Neural cell (in vitro differentiated cells): ENCODE results near the gene RGS3. TPM values are rescaled to one million over a fixed set of nuclear protein-coding genes. Genes with fewer than 3 reads are reported as not detected.

Experiments
- H2AFZ ChIP-seq: fragments of 200-600, 300-800 bp; sonication (generic), shearing (Covaris generic); 2 replicates; pipeline ENCODE4 v1.6.0; 2014; ENCODE audit warnings: low read depth, mild to moderate bottlenecking, antibody characterized with exemption, low read length, moderate library complexity
- H3F3A ChIP-seq: fragments of 200-600 bp; shearing (Covaris generic); 2 replicates; pipeline ENCODE4 v1.6.1; 2016; ENCODE audit warnings: mild to moderate bottlenecking, moderate library complexity, mixed read lengths, antibody characterized with exemption, low read length; ENCODE audit not compliant: insufficient read depth, poor library complexity, severe bottlenecking
- H3K27ac ChIP-seq: fragments of 200-600, 300-800 bp; sonication (generic), shearing (Covaris generic); 2 replicates; pipeline ENCODE4 v1.5.1; 2014; ENCODE audit warnings: mild to moderate bottlenecking, low read length, moderate library complexity
- H3K27me3 ChIP-seq: fragments of 300-800, 200-600 bp; sonication (generic), shearing (Covaris generic); 2 replicates; pipeline ENCODE4 v1.6.0; 2014; ENCODE audit warnings: mild to moderate bottlenecking, low read depth, low read length, moderate library complexity; ENCODE audit not compliant: insufficient read depth
- H3K36me3 ChIP-seq: fragments of 300-800, 200-600 bp; sonication (generic), shearing (Covaris generic); 2 replicates; pipeline ENCODE4 v1.5.1; 2014; ENCODE audit warnings: mild to moderate bottlenecking, antibody characterized with exemption, low read length, moderate library complexity; ENCODE audit not compliant: insufficient read depth
- H3K4me2 ChIP-seq: fragments of 300-800, 200-600 bp; sonication (generic), shearing (Covaris generic); 2 replicates; pipeline ENCODE4 v1.6.0; 2014; ENCODE audit warnings: mild to moderate bottlenecking, low read length
- H3K4me3 ChIP-seq: fragments of 300-800, 200-600 bp; sonication (generic), shearing (Covaris generic); 2 replicates; pipeline ENCODE4 v1.5.1; 2014; ENCODE audit warnings: mild to moderate bottlenecking, low read length, moderate library complexity
- H3K79me2 ChIP-seq: fragments of 200-600 bp; shearing (Covaris generic); replicated peaks from 2 replicates; pipeline ENCODE4 v1.6.0; 2014; ENCODE audit warnings: mild to moderate bottlenecking, low read length, moderate library complexity; ENCODE audit not compliant: insufficient read depth
- H3K9ac ChIP-seq: fragments of 300-800, 200-600 bp; sonication (generic), shearing (Covaris generic); 2 replicates; pipeline ENCODE4 v1.6.1; 2016; ENCODE audit warnings: mild to moderate bottlenecking, low read length, mixed read lengths
- H3K9me2 ChIP-seq: fragments of 200-600 bp; shearing (Covaris generic); 2 replicates; pipeline ENCODE4 v1.6.1; 2016; ENCODE audit warnings: mild to moderate bottlenecking, low read length, mixed read lengths; ENCODE audit not compliant: insufficient read depth
- H3K9me3 ChIP-seq: fragments of 200-600, 300-800 bp; sonication (generic), shearing (Covaris generic); 2 replicates; pipeline ENCODE4 v1.6.1; 2016; ENCODE audit warnings: mild to moderate bottlenecking, mixed run types, low read length, moderate library complexity, mixed read lengths
- H4K20me1 ChIP-seq: fragments of 200-600 bp; shearing (Covaris generic); 2 replicates; pipeline ENCODE4 v1.6.1; 2016; ENCODE audit warnings: mild to moderate bottlenecking, mixed run types; ENCODE audit not compliant: insufficient read depth
- CTCF ChIP-seq: fragments of 450-650 bp; IDR thresholded peaks from 2 replicates; pipeline ENCODE4 v1.5.1; 2014; ENCODE audit warnings: antibody characterized with exemption, mild to moderate bottlenecking, moderate library complexity; ENCODE audit not compliant: poor library complexity, severe bottlenecking
- EP300 ChIP-seq: fragments of 450-650 bp; conservative IDR thresholded peaks from 2 replicates; pipeline ENCODE4 v1.6.1; 2014; ENCODE audit warnings: antibody characterized with exemption, mild to moderate bottlenecking, moderate library complexity; ENCODE audit not compliant: poor library complexity, severe bottlenecking
- EZH2 ChIP-seq: fragments of 200-600, 300-800 bp; shearing (Covaris generic), sonication (generic); IDR thresholded peaks from 2 replicates; pipeline ENCODE4 v1.6.1; 2014; ENCODE audit warnings: antibody characterized with exemption, low read length, borderline replicate concordance, mild to moderate bottlenecking; ENCODE audit not compliant: insufficient read depth, poor library complexity, severe bottlenecking
- MXI1 ChIP-seq: fragments of 450-650 bp; conservative IDR thresholded peaks from 2 replicates; pipeline ENCODE4 v1.6.1; 2014; ENCODE audit warnings: antibody characterized with exemption, mild to moderate bottlenecking; ENCODE audit not compliant: poor library complexity, severe bottlenecking
- POLR2AphosphoS5 ChIP-seq: IDR thresholded peaks from 2 replicates; pipeline ENCODE4 v1.6.1; 2012
- RAD21 ChIP-seq: fragments of 450-650 bp; conservative IDR thresholded peaks from 2 replicates; pipeline ENCODE4 v1.6.1; 2014; ENCODE audit warnings: antibody characterized with exemption, mild to moderate bottlenecking, moderate library complexity
- SMC3 ChIP-seq: fragments of 450-650 bp; conservative IDR thresholded peaks from 2 replicates; pipeline ENCODE4 v1.6.1; 2014; ENCODE audit warnings: antibody characterized with exemption, mild to moderate bottlenecking, moderate library complexity; ENCODE audit not compliant: poor library complexity
- TAF1 ChIP-seq: IDR thresholded peaks from 2 replicates; pipeline ENCODE4 v1.6.1; 2012; ENCODE audit warnings: low read depth
- polyA plus RNA-seq: library from polyadenylated mRNA; depleted of rRNA; stranded (reverse); fragments of >200 nt; gene quantifications from 2 replicates; pipeline ENCODE4 v1.2.3, GENCODE V29; 2014
- TF ChIP-seq, protein P1 (sequence below): IDR thresholded peaks from 2 replicates; pipeline ENCODE4 v1.6.1; 2012; ENCODE audit warnings: borderline replicate concordance

The RGS3 gene
- polyA plus RNA-seq, 1 donor from 2014 or later: 25.3 TPM

- Histone ChIP-seq H3K27ac (no peak overlapping the region), H3K27me3 (no peaks in the 10 kb centered on the region), H3K9ac (no peak overlapping the region), H3F3A (no peaks in the 10 kb centered on the region), H3K4me3 (no peak overlapping the region), H3K36me3 (no peaks in the 10 kb centered on the region), H3K79me2 (peaks cover 6% of the 10 kb centered on the region), H3K9me2 (no peaks in the 10 kb centered on the region), H2AFZ (no peak overlapping the region), H4K20me1 (no peaks in the 10 kb centered on the region), H3K4me2 (no peak overlapping the region), H3K9me3 (no peaks in the 10 kb centered on the region)
- TF ChIP-seq RAD21 (no peak), CTCF (no peak)
Measured at GRCh38 chr9:113570749-113571711, 107.5 kb downstream of the RGS3 start.

GRCh38 chr9:113572076-113572861 is 108.7 kb downstream of the RGS3 start:
- Histone ChIP-seq H3K79me2 (no peaks in the 10 kb centered on the region), H3F3A (no peaks in the 10 kb centered on the region), H3K4me3 (no peak overlapping the region), H3K27ac (no peak overlapping the region), H3K4me2 (no peak overlapping the region), H3K9ac (no peak overlapping the region), H3K9me2 (no peaks in the 10 kb centered on the region), H3K36me3 (no peaks in the 10 kb centered on the region), H3K27me3 (no peaks in the 10 kb centered on the region), H3K9me3 (no peaks in the 10 kb centered on the region), H2AFZ (no peak overlapping the region), H4K20me1 (no peaks in the 10 kb centered on the region)
- TF ChIP-seq SMC3: no peak
- TF ChIP-seq EZH2: no peak
- TF ChIP-seq, protein P1, sequence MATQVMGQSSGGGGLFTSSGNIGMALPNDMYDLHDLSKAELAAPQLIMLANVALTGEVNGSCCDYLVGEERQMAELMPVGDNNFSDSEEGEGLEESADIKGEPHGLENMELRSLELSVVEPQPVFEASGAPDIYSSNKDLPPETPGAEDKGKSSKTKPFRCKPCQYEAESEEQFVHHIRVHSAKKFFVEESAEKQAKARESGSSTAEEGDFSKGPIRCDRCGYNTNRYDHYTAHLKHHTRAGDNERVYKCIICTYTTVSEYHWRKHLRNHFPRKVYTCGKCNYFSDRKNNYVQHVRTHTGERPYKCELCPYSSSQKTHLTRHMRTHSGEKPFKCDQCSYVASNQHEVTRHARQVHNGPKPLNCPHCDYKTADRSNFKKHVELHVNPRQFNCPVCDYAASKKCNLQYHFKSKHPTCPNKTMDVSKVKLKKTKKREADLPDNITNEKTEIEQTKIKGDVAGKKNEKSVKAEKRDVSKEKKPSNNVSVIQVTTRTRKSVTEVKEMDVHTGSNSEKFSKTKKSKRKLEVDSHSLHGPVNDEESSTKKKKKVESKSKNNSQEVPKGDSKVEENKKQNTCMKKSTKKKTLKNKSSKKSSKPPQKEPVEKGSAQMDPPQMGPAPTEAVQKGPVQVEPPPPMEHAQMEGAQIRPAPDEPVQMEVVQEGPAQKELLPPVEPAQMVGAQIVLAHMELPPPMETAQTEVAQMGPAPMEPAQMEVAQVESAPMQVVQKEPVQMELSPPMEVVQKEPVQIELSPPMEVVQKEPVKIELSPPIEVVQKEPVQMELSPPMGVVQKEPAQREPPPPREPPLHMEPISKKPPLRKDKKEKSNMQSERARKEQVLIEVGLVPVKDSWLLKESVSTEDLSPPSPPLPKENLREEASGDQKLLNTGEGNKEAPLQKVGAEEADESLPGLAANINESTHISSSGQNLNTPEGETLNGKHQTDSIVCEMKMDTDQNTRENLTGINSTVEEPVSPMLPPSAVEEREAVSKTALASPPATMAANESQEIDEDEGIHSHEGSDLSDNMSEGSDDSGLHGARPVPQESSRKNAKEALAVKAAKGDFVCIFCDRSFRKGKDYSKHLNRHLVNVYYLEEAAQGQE: no peak
- TF ChIP-seq EP300: no peak
- TF ChIP-seq POLR2AphosphoS5: no peak
- TF ChIP-seq CTCF: no peak
- no peak for TF ChIP-seq MXI1
- no peak for TF ChIP-seq RAD21
- TF ChIP-seq TAF1: no peak
